Superior temporal gyrus (tissue), 1 donor: ENCODE data around the gene IL4I1.
A peak's percentile ranks its signal among the peaks of the same experiment; 100 is the strongest.

Source experiments
- DNase-seq: peaks from one replicate; pipeline ENCODE4 v3.0.0-alpha.2; 2016; ENCODE audit errors: extremely low spot score

IL4I1 gene

GRCh38 chr19:49863935-49864320, 32.8 kb downstream of the IL4I1 start:
- no peak for DNase-seq

- no peak for DNase-seq
Measured at GRCh38 chr19:49863254-49863934, 33.3 kb downstream of the IL4I1 start.

- no peak for DNase-seq
Measured at GRCh38 chr19:49862391-49863253, 34.1 kb downstream of the IL4I1 start.

- no peak for DNase-seq
Measured at GRCh38 chr19:49861541-49862378, 34.9 kb downstream of the IL4I1 start.

- DNase-seq: no peak
Measured at GRCh38 chr19:49861107-49861506, 35.6 kb downstream of the IL4I1 start.

- no peak for DNase-seq
Measured at GRCh38 chr19:49860336-49861102, 36.2 kb downstream of the IL4I1 start.

- DNase-seq: no peak
Measured at GRCh38 chr19:49859682-49860335, 36.9 kb downstream of the IL4I1 start.

- DNase-seq: peak; percentile 34
Measured at GRCh38 chr19:49858088-49858985, 38.4 kb downstream of the IL4I1 start.

GRCh38 chr19:49857838-49858087, 38.9 kb downstream of the IL4I1 start:
- no peak for DNase-seq

GRCh38 chr19:49857061-49857837, 39.4 kb downstream of the IL4I1 start:
- DNase-seq: no peak

- no peak for DNase-seq
Measured at GRCh38 chr19:49856574-49857021, 40.1 kb downstream of the IL4I1 start.

- no peak for DNase-seq
Measured at GRCh38 chr19:49855676-49856573, 40.8 kb downstream of the IL4I1 start.

GRCh38 chr19:49855277-49855675, 41.4 kb downstream of the IL4I1 start:
- no peak for DNase-seq

GRCh38 chr19:49854378-49855263, 42.1 kb downstream of the IL4I1 start:
- DNase-seq: no peak

- DNase-seq: no peak
Measured at GRCh38 chr19:49853852-49854377, 42.8 kb downstream of the IL4I1 start.

- no peak for DNase-seq
Measured at GRCh38 chr19:49852631-49853126, 44.0 kb downstream of the IL4I1 start.
